Gastroesophageal sphincter (tissue), 4 donors: ENCODE results near the gene MAP2K3. TPM values are rescaled to one million over a fixed set of nuclear protein-coding genes. Genes with fewer than 3 reads are reported as not detected.

Experiments used
- ATAC-seq: fragments of 150-250 bp; one replicate; pipeline ENCODE4 v1.9.1; 2016; ENCODE audit warnings: mild to moderate bottlenecking, moderate library complexity
- H3K27ac ChIP-seq, 4 donors: fragments of 200-600 bp; sonication (generic) in 3 of 4; 1 replicate in 3 of 4; 2 replicates in 1 of 4; pipeline ENCODE4 v1.5.1; 2016 to 2019
- H3K27me3 ChIP-seq: fragments of 200-600 bp; sonication (generic); one replicate; pipeline ENCODE4 v1.5.1; 2019
- H3K36me3 ChIP-seq, 2 donors: fragments of 200-600 bp; sonication (generic); one replicate each; pipeline ENCODE4 v1.5.1; 2019; ENCODE audit warnings: control low read depth in 1 of 2
- H3K4me1 ChIP-seq, 3 donors: fragments of 200-600 bp; sonication (generic); 1 replicate in 2 of 3; 2 replicates in 1 of 3; pipeline ENCODE4 v1.5.1; 2016 to 2019; ENCODE audit warnings: control low read depth in 2 of 3
- H3K4me3 ChIP-seq, 2 donors: fragments of 200-600 bp; sonication (generic); one replicate each; pipeline ENCODE4 v1.5.1; 2019; ENCODE audit warnings: mild to moderate bottlenecking in 1 of 2, moderate library complexity in 1 of 2
- H3K9me3 ChIP-seq, 3 donors: fragments of 200-600 bp; sonication (generic); one replicate each; pipeline ENCODE4 v1.5.1; 2017 to 2019; ENCODE audit warnings: control low read depth in 2 of 3
- CTCF ChIP-seq, 4 experiments: fragments of 200-600 bp in 2 of 4; fragments of 450-650 bp in 2 of 4; sonication (generic) in 1 of 4; IDR thresholded peaks; one replicate each; pipeline ENCODE4 v1.5.1; 2017 to 2019; ENCODE audit warnings: antibody characterized with exemption in 4 of 4, mild to moderate bottlenecking in 2 of 4, moderate library complexity in 2 of 4
- EP300 ChIP-seq: sonication (generic); formaldehyde crosslinking; IDR thresholded peaks from one replicate; pipeline ENCODE4 v1.6.1; 2017; ENCODE audit warnings: antibody characterized with exemption, mild to moderate bottlenecking
- POLR2A ChIP-seq, 2 donors: fragments of 450-650 bp; IDR thresholded peaks; one replicate each; pipeline ENCODE4 v1.6.1; 2017; ENCODE audit warnings: antibody characterized with exemption in 2 of 2, mild to moderate bottlenecking in 2 of 2, moderate library complexity in 1 of 2
- POLR2AphosphoS5 ChIP-seq: sonication (generic); formaldehyde crosslinking; IDR thresholded peaks from one replicate; pipeline ENCODE4 v1.6.1; 2017; ENCODE audit warnings: antibody characterized with exemption
- WGBS, 2 donors: methylation state at CpG; one replicate each; pipeline ENCODE4 v1.1.5; 2018; ENCODE audit warnings: low coverage in 1 of 2; 5-methylcytosine and 5-hydroxymethylcytosine counted together
- total RNA-seq, 4 donors: library from RNA; depleted of rRNA; stranded (reverse); fragments of >200 nt; gene quantifications; one replicate each; pipeline ENCODE4 v1.1.0, GENCODE V29; 2016

The MAP2K3 gene
- total RNA-seq, 4 donors from 2014 or later = 18.3 to 46.2 (median 35.2) TPM

- no peak overlapping the region for H3K4me3 ChIP-seq
- no peaks in the 10 kb centered on the region for H3K9me3 ChIP-seq
- peaks cover 0 to 10% (median 0%) of the 10 kb centered on the region in 3 donors for H3K4me1 ChIP-seq
- ATAC-seq = no peak
- no peak overlapping the region for H3K27ac ChIP-seq
- H3K27me3 ChIP-seq = no peaks in the 10 kb centered on the region
- no peak for TF ChIP-seq POLR2A (IDR thresholded peaks at IDR 0.05)
- TF ChIP-seq POLR2AphosphoS5 = no peak
- no peak for TF ChIP-seq CTCF (IDR thresholded peaks at IDR 0.05)
- TF ChIP-seq EP300 = no peak
- WGBS, 2 donors = 43 to 78% methylated on average over 4 to 6 of the region's 6 CpGs
- no peaks in the 10 kb centered on the region for H3K36me3 ChIP-seq
Measured at GRCh38 chr17:21263376-21263775, 21.1 kb upstream of the MAP2K3 start.

DNA sequence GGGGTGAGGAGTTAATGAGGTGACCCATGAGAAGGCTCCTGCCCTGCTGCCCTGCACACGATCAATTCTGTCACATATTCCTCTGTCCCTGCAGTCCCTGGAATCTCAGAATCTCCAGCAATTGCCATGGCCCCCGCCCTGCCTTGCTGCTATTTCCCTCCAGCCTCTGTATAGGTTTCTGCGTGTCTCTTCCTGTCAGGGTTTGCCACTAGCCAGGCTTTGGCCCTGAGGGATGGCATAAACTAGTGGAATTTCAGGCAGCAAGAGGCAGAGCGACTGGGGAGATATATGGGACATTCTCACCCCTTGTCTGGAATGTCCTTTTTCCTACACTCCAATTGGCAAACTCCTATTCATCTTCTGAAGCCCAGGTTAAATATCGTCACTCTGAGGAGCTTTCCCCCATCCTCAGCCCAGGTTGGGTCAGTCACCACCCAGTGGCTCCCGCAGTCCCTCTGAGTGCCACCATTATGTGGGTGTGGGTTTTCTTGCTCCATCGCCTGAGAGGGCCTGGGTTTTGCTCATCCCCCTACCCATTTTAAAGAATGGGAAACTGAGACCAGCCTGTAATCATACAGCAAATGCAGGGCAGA lies 15.8 kb upstream of the MAP2K3 start:
- H3K27me3 ChIP-seq = no peaks in the 10 kb centered on the region
- TF ChIP-seq POLR2AphosphoS5 (no peak), CTCF (IDR thresholded peaks at IDR 0.05) (no peak)
- no peak overlapping the region for H3K27ac ChIP-seq
- H3K36me3 ChIP-seq = no peaks in the 10 kb centered on the region
- WGBS, 2 donors = 88 to 92% methylated on average over 4 to 6 of the region's 7 CpGs
- no peak overlapping the region for H3K4me3 ChIP-seq
- no peak for ATAC-seq
- H3K9me3 ChIP-seq = no peaks in the 10 kb centered on the region
- no peaks in the 10 kb centered on the region for H3K4me1 ChIP-seq

DNA sequence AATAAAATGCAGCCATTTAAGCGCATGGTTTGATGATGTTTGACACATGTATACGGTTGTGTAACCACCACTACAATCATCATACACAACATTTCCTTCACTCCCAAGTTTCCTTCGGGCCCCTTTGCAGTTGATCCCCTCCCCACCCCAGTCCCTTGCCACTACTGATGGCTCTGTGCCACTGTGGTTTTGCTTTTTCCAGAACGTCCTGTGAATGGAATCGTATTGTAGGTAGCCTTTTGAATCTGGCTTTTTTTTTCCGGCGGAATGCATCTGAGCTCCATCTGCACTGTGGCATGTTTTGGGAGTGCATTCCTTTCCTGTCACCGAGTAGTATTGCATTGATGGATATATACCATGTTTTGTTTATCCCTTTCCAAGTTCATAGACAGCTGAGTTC lies 15.1 kb upstream of the MAP2K3 start:
- Histone ChIP-seq H3K27ac (no peak overlapping the region), H3K9me3 (no peaks in the 10 kb centered on the region), H3K4me3 (no peak overlapping the region), H3K4me1 (peaks cover 0 to 1% (median 0%) of the 10 kb centered on the region in 3 donors), H3K27me3 (no peaks in the 10 kb centered on the region), H3K36me3 (no peaks in the 10 kb centered on the region)
- ATAC-seq = no peak
- no peak for TF ChIP-seq EP300
- TF ChIP-seq CTCF (IDR thresholded peaks at IDR 0.05) = no peak
- TF ChIP-seq POLR2AphosphoS5 = no peak
- WGBS, 2 donors = 47 to 52% methylated on average over 6 to 8 of the region's 8 CpGs

GRCh38 chr17:21271454-21272183 lies 12.9 kb upstream of the MAP2K3 start:
- no peak for ATAC-seq
- TF ChIP-seq CTCF (IDR thresholded peaks at IDR 0.05) = no peak
- no peak for TF ChIP-seq POLR2AphosphoS5
- no peak for TF ChIP-seq POLR2A (IDR thresholded peaks at IDR 0.05)
- no peak for TF ChIP-seq EP300
- peaks cover 0 to 22% (median 8%) of the 10 kb centered on the region in 3 donors for H3K4me1 ChIP-seq
- H3K9me3 ChIP-seq = no peaks in the 10 kb centered on the region
- WGBS, 2 donors = 69 to 84% methylated on average over 4 to 5 of the region's 10 CpGs
- H3K4me3 ChIP-seq = no peak overlapping the region
- H3K27ac ChIP-seq = no peak overlapping the region
- no peaks in the 10 kb centered on the region for H3K27me3 ChIP-seq
- no peaks in the 10 kb centered on the region for H3K36me3 ChIP-seq

- peaks cover 0 to 25% (median 8%) of the 10 kb centered on the region in 3 donors for H3K4me1 ChIP-seq
- H3K9me3 ChIP-seq = no peaks in the 10 kb centered on the region
- no peaks in the 10 kb centered on the region for H3K36me3 ChIP-seq
- 50 to 80% methylated on average over 1 to 2 of the region's 3 CpGs for WGBS, 2 donors
- H3K27ac ChIP-seq = no peak overlapping the region
- H3K27me3 ChIP-seq = no peaks in the 10 kb centered on the region
- TF ChIP-seq EP300 (no peak), POLR2A (IDR thresholded peaks at IDR 0.05) (no peak), CTCF (IDR thresholded peaks at IDR 0.05) (no peak), POLR2AphosphoS5 (no peak)
- no peak overlapping the region for H3K4me3 ChIP-seq
- ATAC-seq = no peak
Measured at GRCh38 chr17:21272250-21272649, 12.3 kb upstream of the MAP2K3 start.
